NCI-H748 treated with DMSO at 0.1 percent for 48 hours (cell line): ENCODE data around the gene GPS2.

Experiments used
- DNase-seq: peaks from one replicate; lab custom pipeline; 2025; lab: John Stamatoyannopoulos, UW

Gene GPS2

GRCh38 chr17:7317161-7317803 lies 2.1 kb upstream of the GPS2 start:
- DNase-seq, result no peak

GRCh38 chr17:7315570-7316235 lies 543 bp upstream of the GPS2 start:
- DNase-seq, result no peak

- no peak for DNase-seq
Observed at GRCh38 chr17:7313890-7314718, 1.1 kb downstream of the GPS2 start.

GRCh38 chr17:7313088-7313889 lies 1.9 kb downstream of the GPS2 start:
- no peak for DNase-seq

GRCh38 chr17:7312432-7313087 lies 2.6 kb downstream of the GPS2 start:
- no peak for DNase-seq

- no peak for DNase-seq
Observed at GRCh38 chr17:7311110-7311705, 4.0 kb downstream of the GPS2 start.

GRCh38 chr17:7309628-7310027 lies 5.5 kb downstream of the GPS2 start:
- DNase-seq, result no peak

GRCh38 chr17:7308625-7309433 lies 6.3 kb downstream of the GPS2 start:
- DNase-seq, result peak; percentile 58

GRCh38 chr17:7307686-7308624 lies 7.2 kb downstream of the GPS2 start:
- DNase-seq, result no peak

- DNase-seq, result peak; percentile 100
Observed at GRCh38 chr17:7306911-7307685, 8.1 kb downstream of the GPS2 start, which contains the start of gene EIF5A. TSS of gene EIF5A (plus strand) at chr17:7307628. CDS start at chr17:7309636, 2,008 bp downstream.

- no peak for DNase-seq
Observed at GRCh38 chr17:7304179-7304578, 11.0 kb downstream of the GPS2 start.

- peak; percentile 83 for DNase-seq
Observed at GRCh38 chr17:7296189-7296861, 18.8 kb downstream of the GPS2 start.

GRCh38 chr17:7295230-7296180 lies 19.7 kb downstream of the GPS2 start:
- DNase-seq, result no peak

- DNase-seq, result peak; percentile 95
Observed at GRCh38 chr17:7294614-7295153, 20.5 kb downstream of the GPS2 start, which contains the start of gene YBX2. TSS of gene YBX2 (minus strand) at chr17:7294639. CDS start at chr17:7294500, 139 bp downstream.

GRCh38 chr17:7293816-7294613 lies 21.1 kb downstream of the GPS2 start:
- DNase-seq, result peak; percentile 63
